MCF 10A (cell line): ENCODE data around the gene ASB4. TPM values are rescaled to one million over a fixed set of nuclear protein-coding genes. Genes with fewer than 3 reads are reported as not detected.

Source experiments
- BruUV-seq: library from RNA; stranded (reverse); fragments of 400-500 nt; replicated peaks from 2 replicates; lab custom pipeline; 2021; lab: Mats Ljungman, UMichigan
- CTCF ChIA-PET: fragments of 300-600 bp; sonication (Branson Sonifier 250); formaldehyde crosslinking; extraction: SDS; loops from one replicate; lab custom pipeline; 2021; ENCODE audit warnings: antibody characterized with exemption, inconsistent platforms; lab: Yijun Ruan, JAX
- POLR2A ChIA-PET: fragments of 300-600, 350-650 bp; sonication (Branson Sonifier 250); formaldehyde crosslinking; extraction: SDS; loops from one replicate; lab custom pipeline; 2020; ENCODE audit warnings: antibody characterized with exemption, inconsistent platforms; lab: Yijun Ruan, JAX
- DNase-seq: peaks from one replicate; pipeline ENCODE4 v3.0.0-alpha.2; 2018; ENCODE audit not compliant: unreplicated experiment
- H3K27ac Mint-ChIP-seq: one replicate; pipeline ENCODE4 v1.8.0; 2022; ENCODE audit warnings: mild to moderate bottlenecking, low read depth, mixed read lengths; ENCODE audit not compliant: unreplicated experiment
- H3K27me3 Mint-ChIP-seq: one replicate; pipeline ENCODE4 v1.8.0; 2022; ENCODE audit warnings: mixed read lengths; ENCODE audit not compliant: insufficient read depth, unreplicated experiment
- H3K36me3 Mint-ChIP-seq: one replicate; pipeline ENCODE4 v1.8.0; 2022; ENCODE audit warnings: mild to moderate bottlenecking, moderate library complexity, mixed read lengths; ENCODE audit not compliant: insufficient read depth, unreplicated experiment
- H3K4me1 Mint-ChIP-seq: one replicate; pipeline ENCODE4 v1.8.0; 2022; ENCODE audit warnings: mixed read lengths; ENCODE audit not compliant: insufficient read depth, unreplicated experiment
- H3K4me3 Mint-ChIP-seq: one replicate; pipeline ENCODE4 v1.8.0; 2022; ENCODE audit warnings: mild to moderate bottlenecking, moderate library complexity, mixed read lengths; ENCODE audit not compliant: unreplicated experiment
- H3K9me3 Mint-ChIP-seq: one replicate; pipeline ENCODE4 v1.8.0; 2022; ENCODE audit warnings: mixed read lengths; ENCODE audit not compliant: unreplicated experiment
- CTCF ChIP-seq: fragments of 200-600 bp; IDR thresholded peaks from one replicate; pipeline ENCODE4 v1.8.0; 2022; ENCODE audit warnings: antibody characterized with exemption, mild to moderate bottlenecking; ENCODE audit not compliant: unreplicated experiment
- intact Hi-C: fragments of 100-400 bp; cut with micrococcal nuclease; formaldehyde crosslinking; loops from 2 replicates; pipeline ENCODE4 v1.14.1; 2022
- total RNA-seq: library from RNA; stranded (reverse); gene quantifications from 2 replicates; pipeline ENCODE4 v1.2.3, GENCODE V29; 2022

Gene ASB4
- total RNA-seq, 1 experiment from 2014 or later: not detected

GRCh38 chr7:95585426-95585789 lies 99.7 kb downstream of the ASB4 start:
- H3K36me3 Mint-ChIP-seq: peaks cover 53% of the 10 kb centered on the region
- ChIA-PET CTCF (interaction anchor here (0.5 to 0.8 kb wide), 4 partner anchors 12 to 1928 kb away, joined by 3 read pairs; no protein-coding TSS in a partner anchor), POLR2A (interaction anchor here (0.9 kb wide), 1 partner anchor 52 kb away, joined by 3 read pairs; no protein-coding TSS in a partner anchor)
- no peaks in the 10 kb centered on the region for H3K27me3 Mint-ChIP-seq
- H3K4me3 Mint-ChIP-seq: no peak overlapping the region
- H3K9me3 Mint-ChIP-seq: no peaks in the 10 kb centered on the region
- intact Hi-C loops: no loop called here
- no peaks in the 10 kb centered on the region for H3K4me1 Mint-ChIP-seq
- no peak for DNase-seq
- BruUV-seq: no TSS peak
- TF ChIP-seq CTCF: no peak
- no peak overlapping the region for H3K27ac Mint-ChIP-seq

- peaks cover 58% of the 10 kb centered on the region for H3K36me3 Mint-ChIP-seq
- CTCF ChIA-PET: no interaction called here
- no TSS peak for BruUV-seq
- H3K4me3 Mint-ChIP-seq: no peak overlapping the region
- no peaks in the 10 kb centered on the region for H3K4me1 Mint-ChIP-seq
- no peaks in the 10 kb centered on the region for H3K27me3 Mint-ChIP-seq
- no peaks in the 10 kb centered on the region for H3K9me3 Mint-ChIP-seq
- H3K27ac Mint-ChIP-seq: no peak overlapping the region
- intact Hi-C loops: no loop called here
- no peak for DNase-seq
- POLR2A ChIA-PET: interaction anchor here (0.9 kb wide), 1 partner anchor 15 kb away, joined by 3 read pairs; no protein-coding TSS in a partner anchor
- TF ChIP-seq CTCF: no peak
Observed at GRCh38 chr7:95586951-95587301, 101.2 kb downstream of the ASB4 start.

- intact Hi-C loops: no loop called here
- ChIA-PET CTCF (interaction anchor here (0.6 to 1.0 kb wide), 2 partner anchors 23 to 45 kb away, joined by 3 read pairs; no protein-coding TSS in a partner anchor), POLR2A (no interaction called here)
- Mint-ChIP-seq H3K4me1 (no peaks in the 10 kb centered on the region), H3K36me3 (peaks cover 58% of the 10 kb centered on the region), H3K27ac (no peak overlapping the region), H3K4me3 (no peak overlapping the region), H3K27me3 (no peaks in the 10 kb centered on the region), H3K9me3 (no peaks in the 10 kb centered on the region)
- BruUV-seq: no TSS peak
- no peak for DNase-seq
- TF ChIP-seq CTCF: no peak
Observed at GRCh38 chr7:95589031-95589430, 103.3 kb downstream of the ASB4 start.

GRCh38 chr7:95589766-95590165 lies 104.0 kb downstream of the ASB4 start:
- intact Hi-C loops: no loop called here
- no peak for TF ChIP-seq CTCF
- POLR2A ChIA-PET: no interaction called here
- DNase-seq: no peak
- CTCF ChIA-PET: interaction anchor here (1.0 kb wide), 1 partner anchor 46 kb away, joined by 3 read pairs; no protein-coding TSS in a partner anchor
- H3K27ac Mint-ChIP-seq: no peak overlapping the region
- H3K4me3 Mint-ChIP-seq: no peak overlapping the region
- peaks cover 54% of the 10 kb centered on the region for H3K36me3 Mint-ChIP-seq
- H3K27me3 Mint-ChIP-seq: no peaks in the 10 kb centered on the region
- no peaks in the 10 kb centered on the region for H3K9me3 Mint-ChIP-seq
- BruUV-seq: no TSS peak
- no peaks in the 10 kb centered on the region for H3K4me1 Mint-ChIP-seq

Other genes starting within 250 kb of the ASB4 start
- gene PON1, start 161.4 kb upstream of the ASB4 start, total RNA-seq: not detected in 2 replicates
- gene PON3, start 89.6 kb upstream of the ASB4 start, total RNA-seq: not detected in 2 replicates
- 120 and 140 TPM in 2 replicates for gene PON2, start 50.9 kb upstream of the ASB4 start, total RNA-seq
- 1.2 and 1.3 TPM in 2 replicates for gene PDK4, start 110.6 kb downstream of the ASB4 start, total RNA-seq